IMR-90 (cell line): Measurements from ENCODE around the gene NIPAL4. TPM values are rescaled to one million over a fixed set of nuclear protein-coding genes. Genes with fewer than 3 reads are reported as not detected.
A peak's percentile ranks its signal among the peaks of the same experiment; 100 is the strongest.

Source experiments
- ATAC-seq: fragments of 200-7000 bp; cut with Tn5 transposase; 2 replicates; pipeline ENCODE4 v1.9.1; 2020; ENCODE audit warnings: low read depth, mild to moderate bottlenecking, moderate library complexity
- BruUV-seq: library from RNA; stranded (reverse); fragments of 400-500 nt; replicated peaks from 2 replicates; lab custom pipeline; 2021; lab: Mats Ljungman, UMichigan
- CTCF ChIA-PET: fragments of 300-600 bp; formaldehyde crosslinking; extraction: SDS; loops from one replicate; lab custom pipeline; 2021; ENCODE audit warnings: antibody characterized with exemption; lab: Yijun Ruan, JAX
- POLR2A ChIA-PET: fragments of 300-600 bp; sonication (Branson Sonifier 250); formaldehyde crosslinking; loops from one replicate; lab custom pipeline; 2022; ENCODE audit warnings: antibody characterized with exemption; ENCODE audit not compliant: unreplicated experiment; lab: Charles Lee
- DNase-seq: peaks from one replicate; pipeline ENCODE4 v3.0.0; 2013
- H2AFZ ChIP-seq: replicated peaks from 2 replicates; pipeline ENCODE3; 2013; ENCODE audit warnings: low read length, mild to moderate bottlenecking; ENCODE audit not compliant: poor library complexity
- H2AK5ac ChIP-seq: 2 replicates; pipeline ENCODE4 v1.6.1; 2013; ENCODE audit warnings: low read depth, low read length, inconsistent platforms
- H2AK9ac ChIP-seq: replicated peaks from 2 replicates; pipeline ENCODE3; 2013; ENCODE audit warnings: mild to moderate bottlenecking, low read depth, low read length, moderate library complexity; ENCODE audit not compliant: poor library complexity
- H2BK120ac ChIP-seq: 2 replicates; pipeline ENCODE4 v1.6.1; 2013; ENCODE audit warnings: low read depth, low read length, inconsistent platforms
- H2BK15ac ChIP-seq: 3 replicates; pipeline ENCODE4 v1.6.1; 2013; ENCODE audit warnings: low read depth, low read length, inconsistent platforms
- H2BK20ac ChIP-seq: 2 replicates; pipeline ENCODE4 v1.6.1; 2013; ENCODE audit warnings: low read depth, mild to moderate bottlenecking, inconsistent platforms, low read length, moderate library complexity
- H2BK5ac ChIP-seq: 2 replicates; pipeline ENCODE4 v1.6.1; 2013; ENCODE audit warnings: mild to moderate bottlenecking, low read depth, low read length, inconsistent platforms; ENCODE audit not compliant: poor library complexity, severe bottlenecking
- H3K14ac ChIP-seq: replicated peaks from 2 replicates; pipeline ENCODE4 v1.6.1; 2013; ENCODE audit warnings: low read depth, low read length, inconsistent platforms
- H3K18ac ChIP-seq: 2 replicates; pipeline ENCODE4 v1.6.1; 2013; ENCODE audit warnings: low read depth, low read length, control low read depth
- H3K23ac ChIP-seq: 2 replicates; pipeline ENCODE4 v1.6.1; 2013; ENCODE audit warnings: low read depth, low read length, inconsistent platforms
- H3K27ac ChIP-seq: 2 replicates; pipeline ENCODE4 v1.5.1; 2013; ENCODE audit warnings: mild to moderate bottlenecking, control low read depth, low read length; ENCODE audit not compliant: insufficient read depth
- H3K27me3 ChIP-seq: 2 replicates; pipeline ENCODE4 v1.6.1; 2013; ENCODE audit warnings: low read length; ENCODE audit not compliant: control insufficient read depth, insufficient read depth
- H3K36me3 ChIP-seq: 2 replicates; pipeline ENCODE4 v1.6.1; 2013; ENCODE audit warnings: low read length, mixed read lengths; ENCODE audit not compliant: control insufficient read depth, insufficient read depth
- H3K4ac ChIP-seq: 2 replicates; pipeline ENCODE4 v1.6.1; 2013; ENCODE audit warnings: low read depth, low read length, inconsistent platforms
- H3K4me1 ChIP-seq: 2 replicates; pipeline ENCODE4 v1.6.1; 2013; ENCODE audit warnings: low read length, mixed read lengths; ENCODE audit not compliant: control insufficient read depth, insufficient read depth
- H3K4me2 ChIP-seq: 2 replicates; pipeline ENCODE4 v1.6.1; 2013; ENCODE audit warnings: low read depth, mild to moderate bottlenecking, control low read depth, low read length, moderate library complexity
- H3K4me3 ChIP-seq: 2 replicates; pipeline ENCODE4 v1.5.1; 2013; ENCODE audit warnings: low read depth, mild to moderate bottlenecking, control low read depth, low read length, moderate library complexity; ENCODE audit not compliant: insufficient read depth
- H3K56ac ChIP-seq: 2 replicates; pipeline ENCODE4 v1.6.1; 2013; ENCODE audit warnings: low read length, inconsistent platforms; ENCODE audit not compliant: insufficient read depth; ENCODE audit errors: extremely low read depth
- H3K79me1 ChIP-seq, 2 experiments: 2 replicates each; pipeline ENCODE4 v1.6.1; 2013; ENCODE audit warnings: low read length in 2 of 2, inconsistent platforms in 1 of 2, low read depth in 1 of 2
- H3K9ac ChIP-seq: 2 replicates; pipeline ENCODE4 v1.6.1; 2013; ENCODE audit warnings: low read depth, low read length, control low read depth
- H3K9me1 ChIP-seq: 2 replicates; pipeline ENCODE4 v1.6.1; 2013; ENCODE audit warnings: low read length, inconsistent platforms; ENCODE audit not compliant: insufficient read depth
- H3K9me3 ChIP-seq: 2 replicates; pipeline ENCODE4 v1.6.1; 2013; ENCODE audit warnings: low read length; ENCODE audit not compliant: control insufficient read depth, insufficient read depth
- H4K20me1 ChIP-seq: 2 replicates; pipeline ENCODE4 v1.6.1; 2013; ENCODE audit warnings: low read length, inconsistent platforms; ENCODE audit not compliant: insufficient read depth
- H4K5ac ChIP-seq: 2 replicates; pipeline ENCODE4 v1.6.1; 2013; ENCODE audit warnings: mild to moderate bottlenecking, low read depth, low read length, control low read depth
- H4K8ac ChIP-seq, 2 experiments: 2 replicates each; pipeline ENCODE4 v1.6.1; 2013; ENCODE audit warnings: low read depth in 2 of 2, low read length in 2 of 2, control low read depth in 1 of 2, inconsistent platforms in 1 of 2
- H4K91ac ChIP-seq: 2 replicates; pipeline ENCODE4 v1.6.1; 2013; ENCODE audit warnings: low read depth, low read length, inconsistent platforms; ENCODE audit not compliant: insufficient read depth
- CEBPB ChIP-seq: IDR thresholded peaks from 2 replicates; pipeline ENCODE4 v1.6.1; 2012; ENCODE audit warnings: low read depth, low read length, improper control_type of control experiment
- CHD1 ChIP-seq: IDR thresholded peaks from 2 replicates; pipeline ENCODE4 v1.6.1; 2012; ENCODE audit warnings: low read depth, low read length, improper control_type of control experiment
- CTCF ChIP-seq: conservative IDR thresholded peaks from 2 replicates; pipeline ENCODE4 v1.5.1; 2012; ENCODE audit warnings: mild to moderate bottlenecking, low read depth, low read length, improper control_type of control experiment
- FOS ChIP-seq: fragments of 150-350 bp; IDR thresholded peaks from 2 replicates; pipeline ENCODE4 v1.6.1; 2016; ENCODE audit warnings: low read depth, low read length
- MAFK ChIP-seq: IDR thresholded peaks from 2 replicates; pipeline ENCODE4 v1.6.1; 2012; ENCODE audit warnings: low read depth, low read length, improper control_type of control experiment
- MXI1 ChIP-seq: IDR thresholded peaks from 2 replicates; pipeline ENCODE4 v1.6.1; 2012; ENCODE audit warnings: low read depth, mild to moderate bottlenecking, low read length, moderate library complexity, borderline replicate concordance
- NFE2L2 ChIP-seq: fragments of 150-350 bp; IDR thresholded peaks from 2 replicates; pipeline ENCODE4 v1.6.1; 2016; ENCODE audit warnings: low read depth, mild to moderate bottlenecking, low read length
- POLR2A ChIP-seq: IDR thresholded peaks from 2 replicates; pipeline ENCODE4 v1.6.1; 2012; ENCODE audit warnings: mild to moderate bottlenecking, low read depth, low read length
- RAD21 ChIP-seq: IDR thresholded peaks from 2 replicates; pipeline ENCODE4 v1.6.1; 2012; ENCODE audit warnings: low read length, improper control_type of control experiment
- RCOR1 ChIP-seq: IDR thresholded peaks from 2 replicates; pipeline ENCODE4 v1.6.1; 2012; ENCODE audit warnings: mild to moderate bottlenecking, low read length, improper control_type of control experiment; ENCODE audit not compliant: insufficient replicate concordance
- RFX5 ChIP-seq: IDR thresholded peaks from 2 replicates; pipeline ENCODE4 v1.8.0; 2012; ENCODE audit warnings: low read depth, mild to moderate bottlenecking, low read length, moderate library complexity
- SMC3 ChIP-seq: fragments of 150-350 bp; IDR thresholded peaks from 2 replicates; pipeline ENCODE4 v1.6.1; 2016; ENCODE audit warnings: low read depth, mild to moderate bottlenecking, antibody characterized with exemption, low read length, moderate library complexity
- WGBS, 2 experiments: methylation state at CpG; one replicate each; pipeline versions ENCODE4 v1.1.5 to v1.1.7; 2013; ENCODE audit warnings: missing lambda C conversion rate in 2 of 2; ENCODE audit not compliant: insufficient read length in 1 of 2; ENCODE audit errors: extremely low coverage in 2 of 2; 5-methylcytosine and 5-hydroxymethylcytosine counted together
- dilution Hi-C: fragments of 300-500 bp; cut with HindIII; formaldehyde crosslinking; loops from one replicate; pipeline ENCODE4 v1.14.3; 2018; ENCODE audit warnings: low sequenced_read_pairs; ENCODE audit not compliant: unreplicated experiment
- in situ Hi-C: fragments of 300-500 bp; cut with MboI; formaldehyde crosslinking; loops from 3 replicates; pipeline ENCODE4 v1.14.3; 2019; ENCODE audit warnings: low sequenced_read_pairs, inconsistent platforms, mixed read lengths
- intact Hi-C: fragments of 100-400 bp; cut with micrococcal nuclease; formaldehyde crosslinking; loops from 2 replicates; pipeline ENCODE4 v1.10.0; 2022
- polyA plus RNA-seq, 3 experiments: library from polyadenylated mRNA; depleted of rRNA; stranded (reverse); fragments of >200 nt; gene quantifications; 2 replicates each; pipeline ENCODE4 v1.2.3, GENCODE V29; 2012; ENCODE audit warnings: low replicate concordance in 1 of 3
- total RNA-seq: library from RNA; depleted of rRNA; stranded (reverse); fragments of >200 nt; gene quantifications from 2 replicates; pipeline ENCODE4 v1.2.3, GENCODE V29; 2012
- TF ChIP-seq, protein P1 (sequence below): fragments of 150-350 bp; IDR thresholded peaks from 2 replicates; pipeline ENCODE4 v1.6.1; 2016; ENCODE audit warnings: low read depth, mild to moderate bottlenecking, low read length, moderate library complexity, borderline replicate concordance

NIPAL4 gene
- total and polyA plus RNA-seq, 2 of the 4 experiments (the other 2 are of a cell fraction), result 0.18 to 0.39 TPM

DNA sequence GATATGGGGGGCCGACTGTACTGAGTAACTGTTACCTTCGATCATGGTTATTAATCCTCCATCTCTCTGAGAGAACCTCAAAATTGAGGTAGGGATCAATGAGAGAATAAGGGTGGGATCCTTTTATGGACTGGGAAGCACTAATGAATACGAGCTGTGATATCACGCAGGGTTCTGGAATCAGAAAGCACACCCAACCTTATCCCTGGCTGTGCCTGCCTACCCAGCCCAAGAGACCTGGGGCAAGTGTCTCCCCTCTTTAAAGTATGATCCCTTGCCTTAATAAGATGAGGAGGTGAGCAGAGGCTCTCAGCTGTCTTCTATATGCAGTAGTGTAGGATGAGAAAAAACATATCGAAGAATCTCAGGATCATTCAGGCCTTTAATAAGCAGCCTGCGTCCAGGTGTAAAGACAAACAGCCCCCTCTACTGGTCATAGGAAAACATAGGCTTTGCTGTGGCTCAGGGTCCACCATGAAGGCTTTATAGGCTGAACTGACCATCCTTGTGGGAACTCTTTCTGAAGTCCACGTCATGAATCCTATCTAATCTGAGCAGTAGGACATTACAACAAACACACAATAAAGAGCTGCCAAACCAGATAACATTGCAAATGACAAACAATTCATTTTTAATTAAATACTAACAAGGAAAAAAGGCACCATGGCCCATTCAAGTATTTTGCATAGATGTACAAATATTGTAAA, 16.8 kb downstream of the NIPAL4 start:
- no peak overlapping the region for H3K14ac ChIP-seq
- no peak overlapping the region for H3K23ac ChIP-seq
- no peak overlapping the region for H2BK5ac ChIP-seq
- peak overlapping the region in 1 of 2 experiments; percentile 47; a peak in 1 of 4 replicates for H4K8ac ChIP-seq
- H4K91ac ChIP-seq, result peak overlapping the region; percentile 43; the same call in 1 of the 2 replicates
- intact Hi-C loops, result loop anchor here (1.0 to 5.0 kb wide), 7 partner anchors 44 to 241 kb away; partner anchors contain the start of gene ADAM19
- H3K4me3 ChIP-seq, result no peak overlapping the region
- H3K9me3 ChIP-seq, result no peaks in the 10 kb centered on the region
- H2AK5ac ChIP-seq, result 0 out of 2 replicates have a peak overlapping the region, but pooled peaks have one; percentile 0
- no TSS peak for BruUV-seq
- H3K4me1 ChIP-seq, result peaks cover 9% of the 10 kb centered on the region; the same call in 1 of the 2 replicates
- no peak overlapping the region for H2BK20ac ChIP-seq
- H3K56ac ChIP-seq, result no peak overlapping the region
- no peak overlapping the region for H2AK9ac ChIP-seq
- no CpG with 5 or more reads among the region's 7 CpGs for WGBS, 2 experiments
- in situ Hi-C loops, result loop anchor here (5.0 kb wide), 1 partner anchor 110 kb away; no protein-coding TSS in a partner anchor
- ATAC-seq (peak; percentile 76), DNase-seq (peak; percentile 74)
- H3K27me3 ChIP-seq, result no peaks in the 10 kb centered on the region
- H4K5ac ChIP-seq, result no peak overlapping the region
- H2AFZ ChIP-seq, result no peak overlapping the region
- no peak overlapping the region for H3K4me2 ChIP-seq
- no peak overlapping the region for H3K18ac ChIP-seq
- no peak overlapping the region for H3K9ac ChIP-seq
- H2BK120ac ChIP-seq, result no peak overlapping the region
- peaks cover 26% of the 10 kb centered on the region for H3K9me1 ChIP-seq
- H3K36me3 ChIP-seq, result peaks cover 27% of the 10 kb centered on the region
- TF ChIP-seq RCOR1 (no peak), CHD1 (no peak), SMC3 (peak; percentile 89), MXI1 (no peak), CEBPB (no peak), FOS (no peak), NFE2L2 (no peak), MAFK (no peak), RAD21 (peak; percentile 87), CTCF (peak; percentile 88), POLR2A (0 out of 2 replicates have a peak, but pooled peaks have one; percentile 34), RFX5 (no peak)
- TF ChIP-seq, protein P1, sequence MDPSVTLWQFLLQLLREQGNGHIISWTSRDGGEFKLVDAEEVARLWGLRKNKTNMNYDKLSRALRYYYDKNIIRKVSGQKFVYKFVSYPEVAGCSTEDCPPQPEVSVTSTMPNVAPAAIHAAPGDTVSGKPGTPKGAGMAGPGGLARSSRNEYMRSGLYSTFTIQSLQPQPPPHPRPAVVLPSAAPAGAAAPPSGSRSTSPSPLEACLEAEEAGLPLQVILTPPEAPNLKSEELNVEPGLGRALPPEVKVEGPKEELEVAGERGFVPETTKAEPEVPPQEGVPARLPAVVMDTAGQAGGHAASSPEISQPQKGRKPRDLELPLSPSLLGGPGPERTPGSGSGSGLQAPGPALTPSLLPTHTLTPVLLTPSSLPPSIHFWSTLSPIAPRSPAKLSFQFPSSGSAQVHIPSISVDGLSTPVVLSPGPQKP, result no peak
- H3K27ac ChIP-seq, result no peak overlapping the region
- ChIA-PET POLR2A (interaction anchor here (1.0 kb wide), 1 partner anchor 141 kb away, joined by 3 read pairs; no protein-coding TSS in a partner anchor), CTCF (interaction anchor here (0.6 to 1.3 kb wide), 5 partner anchors 13 to 242 kb away, joined by 3 to 5 read pairs (median 3); no protein-coding TSS in a partner anchor)
- H2BK15ac ChIP-seq, result no peak overlapping the region; the same call in 2 of the 3 replicates
- dilution Hi-C loops, result no loop called here
- H3K79me1 ChIP-seq, result peaks cover 14 to 43% of the 10 kb centered on the region in 2 experiments
- no peaks in the 10 kb centered on the region for H4K20me1 ChIP-seq
- H3K4ac ChIP-seq, result no peak overlapping the region
